Tibial nerve (tissue), 4 donors: Measurements from ENCODE around the gene SIPA1L3. TPM values are rescaled to one million over a fixed set of nuclear protein-coding genes. Genes with fewer than 3 reads are reported as not detected.

Experiments used
- DNase-seq, 2 donors: peaks; one replicate each; pipeline ENCODE4 v3.0.0-alpha.2; 2019; ENCODE audit warnings: low spot score in 2 of 2
- H3K27ac ChIP-seq, 4 donors: fragments of 200-600 bp; sonication (generic) in 3 of 4; one replicate each; pipeline ENCODE4 v1.5.1; 2017 to 2019; ENCODE audit warnings: mild to moderate bottlenecking in 1 of 4
- H3K27me3 ChIP-seq, 2 donors: fragments of 200-600 bp; sonication (generic) in 1 of 2; one replicate each; pipeline versions ENCODE4 v1.5.1 to v1.6.0; 2017 to 2019
- H3K36me3 ChIP-seq, 3 donors: fragments of 200-600 bp; sonication (generic); one replicate each; pipeline ENCODE4 v1.5.1; 2018 to 2019
- H3K4me1 ChIP-seq, 4 donors: fragments of 200-600 bp; sonication (generic) in 3 of 4; one replicate each; pipeline ENCODE4 v1.5.1; 2017 to 2019
- H3K4me3 ChIP-seq, 4 donors: fragments of 200-600 bp; sonication (generic) in 3 of 4; one replicate each; pipeline ENCODE4 v1.5.1; 2017 to 2019; ENCODE audit warnings: mild to moderate bottlenecking in 1 of 4, moderate library complexity in 1 of 4
- H3K9me3 ChIP-seq, 4 donors: fragments of 200-600 bp; sonication (generic) in 3 of 4; one replicate each; pipeline ENCODE4 v1.5.1; 2017 to 2019
- CTCF ChIP-seq, 5 experiments: fragments of 200-600 bp in 3 of 5; fragments of 450-650 bp in 2 of 5; sonication (generic) in 3 of 5; IDR thresholded peaks; one replicate each; pipeline ENCODE4 v1.5.1; 2016 to 2019; ENCODE audit warnings: antibody characterized with exemption in 5 of 5, mild to moderate bottlenecking in 3 of 5, moderate library complexity in 2 of 5
- EP300 ChIP-seq, 2 donors: sonication (generic); formaldehyde crosslinking; IDR thresholded peaks; one replicate each; pipeline ENCODE4 v1.6.1; 2017; ENCODE audit warnings: antibody characterized with exemption in 2 of 2, mild to moderate bottlenecking in 1 of 2
- POLR2A ChIP-seq, 2 donors: fragments of 450-650 bp; IDR thresholded peaks; one replicate each; pipeline ENCODE4 v1.6.1; 2017; ENCODE audit warnings: antibody characterized with exemption in 2 of 2, mild to moderate bottlenecking in 2 of 2, moderate library complexity in 2 of 2
- WGBS, 2 donors: methylation state at CpG; one replicate each; pipeline ENCODE4 v1.1.5; 2018; 5-methylcytosine and 5-hydroxymethylcytosine counted together
- total RNA-seq, 4 donors: library from RNA; depleted of rRNA; stranded (reverse); fragments of >200 nt; gene quantifications; one replicate each; pipeline ENCODE4 v1.1.0, GENCODE V29; 2016

SIPA1L3 gene
- total RNA-seq, 4 donors from 2014 or later = 8.3 to 43.9 (median 17.0) TPM

- Histone ChIP-seq H3K36me3 (no peaks in the 10 kb centered on the region), H3K27ac (no peak overlapping the region), H3K4me3 (no peak overlapping the region), H3K4me1 (peaks cover 0 to 3% (median 0%) of the 10 kb centered on the region in 4 donors), H3K9me3 (no peaks in the 10 kb centered on the region), H3K27me3 (no peaks in the 10 kb centered on the region)
- WGBS, 2 donors = 48 to 60% methylated on average over 1 of the region's 1 CpG
- TF ChIP-seq EP300 (IDR thresholded peaks at IDR 0.05) (no peak), CTCF (IDR thresholded peaks at IDR 0.05) (no peak), POLR2A (IDR thresholded peaks at IDR 0.05) (no peak)
- DNase-seq = no peak
These were observed 46.9 kb downstream of the SIPA1L3 start for GRCh38 chr19:37953918-37954303.

GRCh38 chr19:37954421-37954874 lies 47.4 kb downstream of the SIPA1L3 start:
- no peaks in the 10 kb centered on the region for H3K9me3 ChIP-seq
- WGBS, 2 donors = 63 to 68% methylated on average over 10 of the region's 10 CpGs
- H3K36me3 ChIP-seq = no peaks in the 10 kb centered on the region
- no peak overlapping the region for H3K4me3 ChIP-seq
- TF ChIP-seq EP300 (IDR thresholded peaks at IDR 0.05) (no peak), CTCF (IDR thresholded peaks at IDR 0.05) (no peak), POLR2A (IDR thresholded peaks at IDR 0.05) (no peak)
- DNase-seq = no peak
- H3K4me1 ChIP-seq = peaks cover 0 to 3% (median 0%) of the 10 kb centered on the region in 4 donors
- no peaks in the 10 kb centered on the region for H3K27me3 ChIP-seq
- H3K27ac ChIP-seq = no peak overlapping the region

GRCh38 chr19:37955986-37956385 lies 49.0 kb downstream of the SIPA1L3 start:
- WGBS, 2 donors = 84 to 94% methylated on average over 8 of the region's 8 CpGs
- DNase-seq = no peak
- Histone ChIP-seq H3K27ac (no peak overlapping the region), H3K4me3 (no peak overlapping the region), H3K9me3 (peaks cover 0 to 5% (median under 1%) of the 10 kb centered on the region in 4 donors), H3K4me1 (peaks cover 0 to 3% (median 0%) of the 10 kb centered on the region in 4 donors), H3K27me3 (no peaks in the 10 kb centered on the region), H3K36me3 (no peaks in the 10 kb centered on the region)
- no peak for TF ChIP-seq POLR2A (IDR thresholded peaks at IDR 0.05)
- TF ChIP-seq EP300 (IDR thresholded peaks at IDR 0.05) = no peak
- no peak for TF ChIP-seq CTCF (IDR thresholded peaks at IDR 0.05)

GRCh38 chr19:37957176-37957575 lies 50.2 kb downstream of the SIPA1L3 start:
- Histone ChIP-seq H3K27ac (no peak overlapping the region), H3K36me3 (no peaks in the 10 kb centered on the region), H3K9me3 (peaks cover 0 to 11% (median 3%) of the 10 kb centered on the region in 4 donors), H3K4me1 (no peaks in the 10 kb centered on the region), H3K4me3 (no peak overlapping the region), H3K27me3 (no peaks in the 10 kb centered on the region)
- no peak for TF ChIP-seq POLR2A (IDR thresholded peaks at IDR 0.05)
- TF ChIP-seq EP300 (IDR thresholded peaks at IDR 0.05) = no peak
- no peak for TF ChIP-seq CTCF (IDR thresholded peaks at IDR 0.05)
- DNase-seq = no peak
- 98 to 100% methylated on average over 1 of the region's 1 CpG for WGBS, 2 donors

GRCh38 chr19:37959665-37960114 lies 52.7 kb downstream of the SIPA1L3 start:
- DNase-seq = no peak
- H3K9me3 ChIP-seq = peaks cover 0 to 11% (median 3%) of the 10 kb centered on the region in 4 donors
- no peaks in the 10 kb centered on the region for H3K36me3 ChIP-seq
- 60 to 64% methylated on average over 3 of the region's 3 CpGs for WGBS, 2 donors
- peaks cover 0 to 21% (median 8%) of the 10 kb centered on the region in 4 donors for H3K4me1 ChIP-seq
- no peak overlapping the region for H3K27ac ChIP-seq
- TF ChIP-seq POLR2A (IDR thresholded peaks at IDR 0.05) (no peak), CTCF (IDR thresholded peaks at IDR 0.05) (no peak), EP300 (IDR thresholded peaks at IDR 0.05) (no peak)
- H3K27me3 ChIP-seq = no peaks in the 10 kb centered on the region
- no peak overlapping the region for H3K4me3 ChIP-seq
